Endometrial microvascular endothelial cells (primary cell): ENCODE data around the gene AKAP8L. TPM values are rescaled to one million over a fixed set of nuclear protein-coding genes. Genes with fewer than 3 reads are reported as not detected.

Source experiments
- in situ Hi-C: cut with HindIII; loops from 2 replicates; pipeline ENCODE4 v1.10.0; 2017; ENCODE audit warnings: low sequenced_read_pairs, low pct_unique_long_range_greater_than_20kb; ENCODE audit errors: inconsistent ontology term
- total RNA-seq: library from RNA; depleted of rRNA; stranded (reverse); fragments of >200 nt; gene quantifications from one replicate; pipeline ENCODE4 v1.2.3, GENCODE V29; 2015; ENCODE audit errors: inconsistent ontology term

AKAP8L gene, protein sequence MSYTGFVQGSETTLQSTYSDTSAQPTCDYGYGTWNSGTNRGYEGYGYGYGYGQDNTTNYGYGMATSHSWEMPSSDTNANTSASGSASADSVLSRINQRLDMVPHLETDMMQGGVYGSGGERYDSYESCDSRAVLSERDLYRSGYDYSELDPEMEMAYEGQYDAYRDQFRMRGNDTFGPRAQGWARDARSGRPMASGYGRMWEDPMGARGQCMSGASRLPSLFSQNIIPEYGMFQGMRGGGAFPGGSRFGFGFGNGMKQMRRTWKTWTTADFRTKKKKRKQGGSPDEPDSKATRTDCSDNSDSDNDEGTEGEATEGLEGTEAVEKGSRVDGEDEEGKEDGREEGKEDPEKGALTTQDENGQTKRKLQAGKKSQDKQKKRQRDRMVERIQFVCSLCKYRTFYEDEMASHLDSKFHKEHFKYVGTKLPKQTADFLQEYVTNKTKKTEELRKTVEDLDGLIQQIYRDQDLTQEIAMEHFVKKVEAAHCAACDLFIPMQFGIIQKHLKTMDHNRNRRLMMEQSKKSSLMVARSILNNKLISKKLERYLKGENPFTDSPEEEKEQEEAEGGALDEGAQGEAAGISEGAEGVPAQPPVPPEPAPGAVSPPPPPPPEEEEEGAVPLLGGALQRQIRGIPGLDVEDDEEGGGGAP
- total RNA-seq: 45.8 TPM

DNA sequence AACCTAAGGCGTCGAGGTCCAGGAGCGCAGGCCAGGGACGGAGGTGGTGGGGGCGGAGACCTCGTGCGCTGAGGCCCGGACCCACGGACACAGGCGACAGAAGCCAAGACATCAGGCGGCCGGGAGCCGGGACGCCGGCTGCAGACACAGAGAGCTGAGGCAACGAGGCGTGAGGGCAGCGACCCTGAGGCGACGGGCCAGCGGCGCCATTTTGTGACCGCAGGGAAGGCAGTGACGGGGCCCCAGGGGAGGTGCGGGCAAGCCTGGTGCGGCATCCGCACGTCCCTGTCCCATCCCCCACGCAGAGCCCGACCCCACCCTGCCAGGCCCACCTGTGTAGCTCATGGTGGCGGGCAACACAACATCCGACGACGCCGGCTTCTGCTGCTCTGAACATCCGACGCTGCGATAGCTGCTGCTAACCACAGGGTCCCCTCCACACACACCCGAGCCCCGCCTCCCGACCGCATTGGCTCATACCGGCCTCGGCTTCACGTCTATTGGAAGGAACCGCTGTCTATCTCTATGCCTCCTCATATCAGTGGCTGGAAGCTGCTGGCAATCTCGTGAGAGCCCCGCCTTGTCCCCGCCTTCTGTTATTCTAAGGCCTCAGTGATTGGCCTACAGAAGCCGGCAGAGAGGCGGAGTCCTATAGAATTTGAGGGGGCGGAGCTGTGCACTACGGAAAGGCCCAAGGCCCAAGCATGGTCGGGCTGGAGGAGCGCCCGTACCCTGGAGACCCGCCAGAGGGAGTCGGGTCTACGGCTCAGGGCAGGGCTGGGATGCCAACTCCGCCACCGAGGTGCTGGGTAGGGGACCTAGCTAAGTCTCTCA, at the start of gene AKAP8L:
Gene AKAP8L (minus strand): TSS at position 410 of the 834 bp plus-strand sequence. CDS start 65 bp downstream, at position 345.
- in situ Hi-C loops: no loop called here

DNA sequence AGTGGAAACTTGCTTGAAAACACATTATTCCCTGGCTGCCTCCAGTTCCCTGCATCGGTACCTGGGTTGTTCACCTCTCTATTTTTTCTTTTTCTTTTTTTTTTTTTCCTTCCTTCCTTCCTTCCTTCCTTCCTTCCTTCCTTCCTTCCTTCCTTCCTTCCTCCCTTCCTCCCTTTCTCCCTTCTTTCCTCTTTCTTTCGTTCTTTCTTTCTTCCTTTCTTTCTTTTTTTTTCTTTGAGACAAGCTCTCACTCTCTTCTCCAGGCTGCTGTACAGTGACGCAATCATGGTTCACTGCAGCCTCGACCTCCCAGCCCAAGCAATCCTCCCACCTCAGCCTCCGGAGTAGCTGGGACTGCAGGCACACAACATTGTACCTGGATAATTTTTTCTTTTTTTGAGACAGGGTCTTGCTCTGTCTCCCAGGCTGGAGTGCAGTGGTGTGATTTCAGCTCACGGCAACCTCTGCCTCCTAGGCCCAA, 49.0 kb upstream of the AKAP8L start:
- in situ Hi-C loops: no loop called here

DNA sequence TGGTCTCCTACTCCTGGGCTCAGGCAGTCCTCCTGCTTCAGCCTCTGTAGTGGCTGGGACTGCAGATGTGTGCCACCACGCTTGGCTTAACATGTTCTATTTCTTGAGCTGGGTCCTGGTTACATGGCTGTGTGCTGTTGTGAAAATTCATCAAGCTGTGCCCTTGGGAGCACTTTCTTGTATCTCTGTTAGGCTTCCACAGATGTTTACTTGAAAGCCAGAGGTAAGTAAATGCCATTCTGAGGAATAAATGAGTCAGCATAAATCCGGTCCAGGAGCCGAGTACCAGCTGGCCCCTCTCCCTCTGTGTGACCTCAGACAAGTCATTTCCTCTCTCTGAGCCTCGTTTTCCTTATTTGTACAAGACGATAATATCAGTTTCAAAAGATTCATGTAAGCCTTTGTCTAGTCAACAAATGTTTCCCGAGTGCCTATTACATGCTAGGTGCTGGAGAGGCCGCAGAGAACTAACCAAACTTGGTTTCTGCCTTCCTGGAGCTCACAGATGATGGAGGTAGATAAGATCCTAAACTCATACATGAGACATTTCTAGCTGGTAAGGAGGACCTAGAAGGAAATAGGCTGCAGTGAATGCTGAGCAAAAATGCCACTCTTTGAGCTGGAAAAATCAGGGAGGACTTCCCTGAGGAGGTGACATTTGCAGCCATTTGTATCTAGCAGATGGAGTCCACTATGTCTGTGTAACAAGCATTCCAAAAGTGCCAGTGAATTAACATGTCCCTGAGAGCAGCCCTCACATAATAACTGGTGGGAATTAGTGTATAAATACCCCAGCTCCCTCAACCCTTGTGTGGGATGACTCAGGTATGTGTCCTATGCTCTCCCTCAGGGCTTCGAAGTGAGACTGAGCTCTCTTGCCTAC, 48.3 kb upstream of the AKAP8L start:
- in situ Hi-C loops: no loop called here

DNA sequence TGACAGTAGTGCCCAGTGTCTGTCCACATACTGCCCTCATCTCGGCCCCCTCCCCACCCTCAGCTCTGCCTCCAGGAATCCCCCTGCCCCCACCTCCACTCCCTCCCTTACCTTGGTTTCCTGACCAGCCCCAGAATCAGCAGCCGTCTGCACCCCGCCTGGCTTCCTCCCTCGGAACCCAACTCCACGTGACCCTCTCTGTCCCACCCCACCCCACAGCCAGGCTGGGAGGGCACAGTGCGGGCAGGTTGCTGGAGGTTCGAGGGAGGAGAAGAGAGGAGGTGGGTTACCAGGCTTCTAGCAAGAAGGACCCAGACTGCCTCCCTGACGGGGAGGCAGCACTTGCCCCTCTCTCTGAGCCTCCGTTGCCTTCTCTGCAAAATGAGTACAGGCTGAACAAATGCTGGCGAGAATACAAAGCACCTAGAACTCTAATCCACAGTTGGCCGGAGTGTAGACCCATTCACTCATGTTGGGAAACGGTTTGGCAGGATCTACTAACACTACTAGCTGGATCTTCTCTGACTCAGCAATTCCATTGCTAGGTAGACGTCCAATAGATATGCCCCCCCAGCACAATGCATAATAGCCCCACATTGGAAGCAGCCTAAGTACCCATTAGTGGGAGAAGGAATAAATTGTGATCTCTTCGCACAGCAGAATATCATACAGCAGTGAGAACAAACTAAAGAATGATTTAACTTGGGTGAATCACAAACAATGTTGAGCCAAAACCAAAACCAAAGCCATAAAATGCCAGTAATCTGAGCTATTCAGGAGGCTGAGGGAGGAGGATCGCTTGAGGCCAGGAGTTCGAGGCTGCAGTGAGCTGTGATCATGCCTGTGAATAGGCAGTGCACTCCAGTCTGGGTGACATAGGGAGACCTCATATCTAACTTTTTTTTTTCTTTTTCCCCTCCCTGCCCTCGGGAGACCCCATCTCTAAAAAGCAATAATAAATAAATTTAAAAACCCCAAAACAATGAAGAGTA, 45.9 kb upstream of the AKAP8L start, which contains the start of gene RASAL3:
Gene RASAL3 (minus strand): TSS at position 151 of the 992 bp plus-strand sequence. CDS start 186 bp downstream, outside the sequence.
- in situ Hi-C loops: no loop called here

DNA sequence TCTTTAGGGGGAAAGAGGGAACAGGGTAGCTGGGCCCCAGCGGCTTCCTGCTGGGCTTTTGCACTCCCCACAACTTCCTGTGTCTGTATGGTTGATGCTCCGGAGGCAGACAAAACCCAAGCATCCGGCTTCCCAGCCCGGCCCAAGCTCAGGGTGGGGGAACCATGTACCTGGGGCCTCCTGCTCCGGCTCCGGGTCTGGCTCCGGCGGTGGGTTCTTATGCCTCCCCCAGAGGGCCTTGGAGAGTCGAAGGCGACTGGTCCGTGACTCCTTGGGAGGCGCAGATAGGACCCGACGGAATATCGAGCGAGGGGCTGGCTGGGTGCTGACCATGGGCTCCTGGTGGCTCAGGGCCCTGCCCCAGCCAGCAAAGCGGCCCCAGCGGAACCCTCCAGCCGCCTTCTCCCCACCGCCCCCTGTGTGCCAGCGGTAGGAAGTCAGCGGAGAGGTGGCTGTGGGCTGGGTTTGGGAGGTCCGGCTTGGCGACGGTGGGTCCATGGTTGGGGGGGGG, 45.1 kb upstream of the AKAP8L start:
- in situ Hi-C loops: no loop called here

DNA sequence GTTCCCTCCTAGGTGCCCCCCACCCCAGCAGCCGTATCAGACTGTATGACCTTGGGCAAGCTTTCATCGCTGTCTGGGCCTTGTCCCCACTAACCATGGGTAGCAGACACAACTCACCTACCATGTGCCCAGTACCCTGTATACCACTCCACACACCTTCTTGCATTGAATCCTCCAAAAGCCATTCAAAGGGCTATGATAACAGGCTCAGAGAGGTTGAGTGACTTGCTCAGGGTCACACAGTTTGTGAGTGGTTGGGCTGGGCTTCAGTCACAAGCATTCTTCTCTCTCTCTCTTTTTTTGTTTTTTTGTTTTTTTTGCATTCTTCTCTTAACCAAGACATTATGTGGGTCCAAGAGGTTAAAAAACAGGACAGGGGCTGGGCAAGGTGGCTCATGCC, 42.9 kb upstream of the AKAP8L start:
- in situ Hi-C loops: no loop called here

DNA sequence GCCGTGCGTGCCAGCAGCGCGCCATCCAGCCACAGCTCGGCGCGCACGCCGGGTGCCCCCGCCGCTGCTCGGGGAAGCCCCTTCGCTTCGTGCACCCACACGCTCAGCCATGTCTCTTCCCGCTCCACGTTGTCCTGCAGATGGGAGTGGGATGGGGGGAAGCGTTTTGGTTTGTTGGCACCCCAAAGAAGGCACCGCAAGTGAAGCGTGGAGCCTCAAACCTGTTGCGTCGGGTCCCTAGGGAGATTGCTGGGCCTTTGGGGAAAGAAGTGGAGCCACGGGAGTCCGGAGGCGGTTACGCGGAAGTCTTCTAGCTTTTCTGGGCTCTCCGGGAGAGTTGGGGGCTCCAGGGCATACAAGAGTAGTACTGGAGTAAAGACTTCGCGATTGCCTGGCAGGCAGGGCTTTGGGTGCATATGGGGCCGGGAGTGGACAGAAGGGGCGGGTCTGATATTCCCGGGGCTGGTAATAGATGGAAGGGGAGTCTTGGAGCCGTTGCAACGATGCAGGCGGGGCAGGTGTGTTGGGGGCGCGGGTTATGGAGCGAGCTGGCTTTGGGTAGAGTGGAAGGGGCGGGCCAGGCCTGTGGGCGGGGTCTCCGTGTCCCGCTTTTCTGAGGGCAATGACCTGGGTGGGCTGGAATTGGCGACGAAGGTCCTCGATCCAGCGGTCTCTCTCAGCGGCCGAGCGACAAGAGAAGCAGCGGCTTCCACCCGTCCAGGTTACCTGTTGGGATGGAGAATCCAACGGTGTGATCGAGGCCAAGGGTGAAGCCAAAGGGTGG, 39.1 kb upstream of the AKAP8L start:
- in situ Hi-C loops: no loop called here

DNA sequence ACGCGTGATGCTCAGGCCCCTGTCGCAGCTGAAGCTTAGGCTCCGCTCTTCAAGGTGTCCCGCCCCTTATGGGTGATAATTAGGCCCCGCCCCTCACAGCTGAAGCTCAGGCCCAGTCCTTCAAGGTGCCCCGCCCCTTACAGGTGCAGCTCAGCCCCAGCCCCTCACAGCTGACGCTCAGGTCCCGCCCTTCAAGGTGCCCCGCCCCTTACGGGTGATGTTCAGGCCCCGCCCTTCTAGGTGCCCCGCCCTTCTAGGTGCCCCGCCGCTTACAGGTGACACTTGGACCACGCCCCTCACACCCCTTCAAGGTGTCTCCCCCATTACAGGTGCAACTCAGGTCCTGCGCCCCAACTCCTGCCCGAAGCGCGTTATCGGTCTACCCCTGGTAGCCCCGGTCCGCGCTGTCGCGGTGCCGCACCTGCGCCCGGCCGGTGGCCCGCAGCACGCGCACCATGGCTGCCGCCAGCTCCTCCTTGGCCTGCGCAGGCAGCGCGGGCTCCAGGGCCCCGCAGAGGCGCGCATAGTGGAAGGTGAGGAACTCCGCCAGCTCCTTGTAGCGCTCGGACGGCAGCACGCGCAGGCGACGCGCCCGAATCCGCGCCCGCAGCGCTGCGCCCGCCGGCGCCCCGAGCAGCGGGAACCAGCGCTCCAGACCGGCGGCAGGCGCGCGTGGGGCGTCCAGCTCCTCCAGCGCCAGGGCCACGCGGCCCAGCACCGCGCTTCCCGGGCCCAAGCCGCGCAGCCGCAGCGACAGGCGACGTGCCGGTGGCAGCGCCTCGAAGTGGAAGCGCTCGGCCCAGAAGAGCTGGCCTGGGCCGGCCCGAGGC, 38.3 kb upstream of the AKAP8L start:
- in situ Hi-C loops: no loop called here

DNA sequence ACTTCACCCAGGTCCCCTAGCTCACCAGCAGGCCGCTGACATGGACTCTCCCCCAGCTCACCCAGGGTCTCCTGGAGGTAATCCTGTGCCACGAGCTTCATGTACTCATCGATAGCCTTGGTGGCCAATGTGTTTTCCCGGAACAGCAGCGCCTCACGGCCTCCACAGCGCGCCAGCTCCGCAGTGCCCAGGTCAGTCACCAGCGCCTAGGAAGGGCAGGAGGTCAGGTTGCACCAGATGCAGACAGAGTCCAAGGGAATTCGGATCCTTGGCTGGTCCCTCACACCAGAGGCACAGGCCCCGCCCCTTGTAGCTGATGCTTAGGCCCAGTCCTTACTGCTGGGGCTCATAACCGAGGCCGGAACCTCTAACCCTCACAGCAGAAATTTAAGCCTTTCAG, 37.7 kb upstream of the AKAP8L start:
- in situ Hi-C loops: no loop called here

DNA sequence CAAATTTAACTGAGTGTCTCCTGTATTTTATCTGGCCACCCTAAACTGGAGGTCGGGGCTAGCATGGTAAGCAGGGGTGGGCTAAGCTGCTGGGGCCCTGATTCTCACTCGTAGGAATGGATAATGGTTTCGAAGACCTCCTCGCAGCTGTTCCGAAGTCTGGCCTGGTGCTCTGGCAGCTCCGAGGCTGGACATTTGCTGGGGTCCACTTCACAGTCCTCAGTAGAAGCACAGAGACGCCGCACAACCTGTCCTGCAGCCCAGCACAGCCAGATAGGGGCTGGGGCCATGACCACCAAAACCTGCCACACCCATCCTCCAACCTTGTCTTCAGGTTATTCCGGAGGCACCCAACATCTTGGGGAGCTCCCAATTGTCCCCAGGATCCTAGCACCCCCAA, 37.2 kb upstream of the AKAP8L start:
- in situ Hi-C loops: no loop called here

DNA sequence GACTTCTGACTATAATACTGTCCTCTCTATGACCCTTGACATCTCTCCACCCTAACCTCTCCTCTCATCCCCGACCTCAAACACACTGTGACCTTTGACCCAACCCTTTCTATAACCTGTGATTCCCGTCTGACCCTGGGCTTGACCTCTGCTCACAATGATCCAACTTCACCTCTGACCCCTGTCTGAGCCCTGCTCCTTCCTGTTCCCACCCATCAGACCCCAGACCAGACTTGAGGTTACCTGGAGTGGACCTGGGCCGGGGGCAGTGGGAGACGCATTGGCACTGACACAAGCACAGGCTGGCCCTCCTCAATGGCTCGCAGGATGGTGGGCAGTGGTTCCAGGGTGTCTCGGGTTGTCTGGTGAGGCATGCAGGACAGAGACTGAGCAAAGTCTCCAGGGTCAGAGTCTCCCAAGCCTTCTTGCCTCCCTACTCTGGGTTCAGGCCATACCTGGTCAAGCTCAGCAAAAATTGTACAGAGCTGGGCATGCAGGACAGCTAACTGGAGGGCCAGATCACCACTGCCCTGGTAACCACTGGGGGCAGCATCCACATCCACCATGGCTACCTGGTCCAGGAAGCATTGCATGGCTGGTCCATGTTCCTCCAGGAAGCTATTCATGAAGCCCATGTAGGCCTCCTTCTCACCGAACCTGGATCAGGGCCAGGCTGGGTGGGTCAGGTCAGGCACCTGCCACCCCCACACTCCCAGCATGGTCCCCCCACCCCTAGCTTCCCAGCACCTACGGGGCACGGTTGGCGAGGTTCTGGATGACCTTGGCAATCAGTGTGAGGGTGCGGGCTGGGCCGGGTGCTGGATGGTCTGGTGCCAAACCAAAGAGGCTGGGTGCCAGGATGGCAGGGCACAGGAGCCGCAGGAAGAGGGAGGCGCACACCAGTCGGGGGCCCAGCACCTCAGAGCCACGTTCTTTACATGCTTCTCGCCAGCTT, 35.4 kb upstream of the AKAP8L start:
- in situ Hi-C loops: no loop called here

DNA sequence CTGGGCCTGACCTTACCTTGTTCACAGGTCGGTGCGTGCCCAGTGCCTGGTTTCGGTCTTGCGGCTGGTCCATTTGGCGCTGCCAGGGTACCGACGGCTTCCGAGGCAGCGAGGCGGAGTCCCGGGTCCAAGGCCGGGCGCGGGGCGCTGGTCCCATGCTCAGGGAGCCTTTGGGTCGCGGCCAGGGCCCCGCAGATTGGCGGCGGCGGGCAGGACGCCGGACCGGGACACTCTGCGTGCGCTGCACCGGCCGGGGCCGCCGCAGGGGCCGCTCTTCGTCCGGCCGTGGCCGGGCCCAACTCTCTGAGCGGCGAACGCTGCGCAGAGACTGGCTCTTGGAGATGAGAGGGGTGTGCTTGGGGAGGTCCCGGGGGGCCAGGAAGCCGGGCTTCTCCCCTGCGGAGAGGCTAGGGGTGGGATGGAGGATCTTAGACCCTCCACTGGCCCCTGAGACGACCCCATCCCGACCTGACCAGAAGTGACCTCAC, 34.3 kb upstream of the AKAP8L start:
- in situ Hi-C loops: no loop called here

DNA sequence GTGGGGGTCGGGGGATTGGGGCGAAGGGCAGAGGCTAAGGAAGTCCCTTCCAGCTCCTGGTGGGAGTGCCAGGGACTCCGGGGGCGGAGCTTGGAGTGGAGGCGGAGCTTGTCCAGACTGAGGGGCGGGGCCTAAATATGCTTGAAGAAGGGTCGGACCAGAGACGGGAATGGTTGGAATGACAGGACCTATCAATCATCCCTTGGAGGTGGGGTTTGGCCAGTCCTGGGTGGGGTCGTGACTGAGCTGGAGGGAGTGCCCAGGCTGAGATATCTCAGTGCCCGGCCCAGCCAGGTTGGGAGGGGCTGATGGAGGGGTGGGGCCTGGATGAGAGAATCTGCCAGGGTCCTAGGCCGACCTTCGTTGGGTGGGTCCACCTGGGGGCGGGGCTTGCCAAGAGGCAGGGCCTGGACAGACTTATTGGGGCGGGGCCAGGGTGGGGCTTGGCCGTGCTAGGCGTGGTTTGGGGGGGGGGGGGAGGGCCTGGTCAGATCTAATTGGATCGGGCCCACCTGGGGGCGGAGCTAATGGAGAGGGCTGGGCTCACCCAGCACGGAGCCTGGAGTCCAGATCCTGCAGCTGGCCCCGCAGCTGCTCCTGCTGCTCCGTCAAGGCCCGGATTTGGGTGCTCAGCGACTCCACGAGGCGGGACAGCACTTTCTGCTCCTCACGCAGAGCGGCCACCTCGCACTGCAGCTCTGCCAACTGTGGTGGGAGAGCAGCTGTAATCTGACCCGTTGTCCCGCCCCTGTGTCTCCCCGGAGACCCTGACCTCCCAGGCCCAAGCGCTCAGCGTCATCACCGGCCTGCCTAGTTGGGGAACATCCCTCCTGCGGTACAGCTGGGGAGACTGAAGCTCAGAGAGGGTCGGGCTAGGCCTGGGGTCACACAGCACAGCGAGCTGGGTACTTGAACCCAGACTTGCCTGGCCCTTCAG, 33.6 kb upstream of the AKAP8L start:
- in situ Hi-C loops: no loop called here
